GM19463 (cell line): Measurements from ENCODE around the gene CCT6A.
A peak's percentile ranks its signal among the peaks of the same experiment; 100 is the strongest.
"Not testable (repeated sequence)": the region's sequence is repeated elsewhere in the genome, so short reads cannot be mapped to it uniquely, and the experiment has no call there.

Source experiments
- ATAC-seq: cut with Tn5 transposase; IDR thresholded peaks from one replicate; pipeline ENCODE4 v1.9.1; 2021; ENCODE audit warnings: mild to moderate bottlenecking, moderate library complexity; ENCODE audit not compliant: unreplicated experiment

CCT6A gene

GRCh38 chr7:56098187-56099008 lies 46.8 kb downstream of the CCT6A start:
- ATAC-seq, result not testable (repeated sequence)

DNA sequence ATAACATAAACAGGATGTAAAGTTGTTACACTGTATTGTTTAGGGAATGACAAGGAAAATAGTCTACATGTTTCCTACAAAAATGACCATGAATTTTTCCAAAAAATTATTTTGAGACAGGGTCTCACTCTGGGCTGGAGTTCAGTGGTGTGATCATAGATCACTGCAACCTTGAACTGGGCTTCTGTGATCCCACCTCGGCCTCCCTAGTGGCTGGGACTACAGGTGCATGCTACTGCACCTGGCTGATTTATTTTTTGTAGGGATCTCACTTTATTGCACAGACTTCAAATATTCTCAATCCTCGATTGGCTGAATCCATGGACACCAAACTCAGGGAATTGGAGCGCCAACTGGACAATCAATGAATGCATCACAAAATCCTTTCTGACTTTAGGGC lies 48.1 kb downstream of the CCT6A start:
- no peak for ATAC-seq

- not testable (repeated sequence) for ATAC-seq
Measured at GRCh38 chr7:56104138-56104537, 52.6 kb downstream of the CCT6A start.

DNA sequence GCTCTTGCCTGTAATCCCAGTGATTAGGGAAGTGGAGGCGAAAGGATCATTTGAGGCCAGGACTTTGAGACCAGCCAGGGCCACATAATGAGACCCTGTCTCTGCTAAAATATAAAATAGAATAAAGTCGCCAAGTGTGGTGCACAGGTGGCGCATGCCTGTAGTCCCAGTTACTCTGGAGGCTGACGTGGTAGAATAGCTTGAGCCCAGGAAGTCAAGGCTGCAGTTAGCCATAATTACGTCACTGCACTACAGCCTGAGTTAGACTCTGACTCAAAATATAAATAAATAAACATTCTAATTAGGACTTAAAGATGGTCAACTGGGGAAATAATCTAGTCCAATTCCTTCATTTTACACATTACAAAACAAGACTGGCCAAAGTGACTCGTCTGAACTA lies 53.9 kb downstream of the CCT6A start:
- peak; percentile 15 for ATAC-seq

GRCh38 chr7:56106108-56107073 lies 54.8 kb downstream of the CCT6A start, which contains the start of gene CHCHD2:
TSS of gene CHCHD2 (minus strand) at chr7:56106476. CDS start at chr7:56106413, 63 bp downstream.
- peak; percentile 99 for ATAC-seq

DNA sequence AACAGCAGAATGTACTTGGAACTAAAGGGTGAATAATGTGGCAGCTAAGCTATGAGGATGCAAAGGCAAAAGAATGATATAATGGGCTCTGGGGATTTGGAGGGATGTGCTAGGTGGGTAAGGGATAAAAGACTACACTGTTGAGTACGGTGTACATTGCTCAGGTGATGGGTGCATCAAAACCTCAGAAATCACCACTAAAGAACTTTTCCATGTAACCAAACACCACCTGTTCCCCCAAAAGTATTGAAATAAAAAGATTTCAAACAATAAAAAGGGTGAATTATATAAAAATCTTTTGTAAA lies 56.3 kb downstream of the CCT6A start:
- ATAC-seq, result no peak

- ATAC-seq, result no peak
Measured at GRCh38 chr7:56110611-56111010, 59.0 kb downstream of the CCT6A start.

DNA sequence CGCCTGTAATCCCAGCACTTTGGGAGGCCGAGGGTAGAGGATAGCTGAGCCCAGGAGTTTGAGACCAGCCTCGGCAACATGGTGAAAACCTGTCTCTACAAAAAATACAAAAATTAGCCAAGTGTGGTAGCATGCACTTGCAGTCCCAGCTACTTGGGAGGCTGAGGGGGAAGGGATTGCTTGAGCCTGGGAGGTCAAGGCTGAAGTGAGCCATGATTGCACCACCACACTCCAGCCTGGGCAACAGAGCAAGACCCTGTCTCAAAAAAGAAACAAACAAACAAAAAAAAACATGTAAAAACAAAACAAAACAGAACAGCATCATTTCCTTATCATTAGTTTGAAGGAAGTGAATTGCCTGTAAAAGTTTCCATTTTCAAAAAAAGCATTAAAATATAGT lies 60.7 kb downstream of the CCT6A start:
- not testable (repeated sequence) for ATAC-seq
